H9 (cell line): ENCODE results near the gene CA5A. TPM values are rescaled to one million over a fixed set of nuclear protein-coding genes. Genes with fewer than 3 reads are reported as not detected.

ENCODE experiments used
- DNase-seq: peaks from one replicate; pipeline ENCODE4 v3.0.0-alpha.2; 2017
- H2AFZ ChIP-seq: one replicate; pipeline ENCODE4 v1.6.1; 2013; ENCODE audit warnings: mild to moderate bottlenecking, low read length, control low read depth, moderate library complexity
- H2AK5ac ChIP-seq: 2 replicates; pipeline ENCODE4 v1.6.1; 2013; ENCODE audit warnings: low read length, control low read depth, mixed read lengths; ENCODE audit not compliant: insufficient read length
- H2BK120ac ChIP-seq: one replicate; pipeline ENCODE4 v1.6.1; 2013; ENCODE audit warnings: low read depth, mild to moderate bottlenecking, low read length, control low read depth, inconsistent platforms; ENCODE audit not compliant: poor library complexity, severe bottlenecking
- H2BK12ac ChIP-seq: 2 replicates; pipeline ENCODE4 v1.6.1; 2013; ENCODE audit warnings: low read length, control low read depth, mixed read lengths, low read depth; ENCODE audit not compliant: insufficient read length
- H2BK15ac ChIP-seq: 2 replicates; pipeline ENCODE4 v1.6.1; 2013; ENCODE audit warnings: low read depth, low read length, control low read depth
- H2BK20ac ChIP-seq: one replicate; pipeline ENCODE4 v1.6.1; 2013; ENCODE audit warnings: low read depth, mild to moderate bottlenecking, low read length, control low read depth, inconsistent platforms; ENCODE audit not compliant: poor library complexity, severe bottlenecking
- H2BK5ac ChIP-seq: 2 replicates; pipeline ENCODE4 v1.6.1; 2013; ENCODE audit warnings: low read length, control low read depth, mixed read lengths; ENCODE audit not compliant: insufficient read length
- H3K14ac ChIP-seq: 2 replicates; pipeline ENCODE4 v1.6.1; 2013; ENCODE audit warnings: low read length, control low read depth; ENCODE audit not compliant: insufficient read depth
- H3K18ac ChIP-seq: 2 replicates; pipeline ENCODE4 v1.6.1; 2013; ENCODE audit warnings: low read depth, mild to moderate bottlenecking, mixed read lengths, low read length, control low read depth; ENCODE audit not compliant: insufficient read length
- H3K23ac ChIP-seq: 2 replicates; pipeline ENCODE4 v1.6.1; 2013; ENCODE audit warnings: low read length, control low read depth, mixed read lengths, low read depth; ENCODE audit not compliant: insufficient read length
- H3K23me2 ChIP-seq: 2 replicates; pipeline ENCODE4 v1.6.1; 2013; ENCODE audit warnings: low read depth, mild to moderate bottlenecking, mixed read lengths, low read length, control low read depth; ENCODE audit not compliant: insufficient read length, poor library complexity, severe bottlenecking
- H3K27ac ChIP-seq: 2 replicates; pipeline ENCODE4 v1.5.1; 2013; ENCODE audit warnings: low read length, control low read depth, mixed read lengths, low read depth; ENCODE audit not compliant: insufficient read length
- H3K27me3 ChIP-seq: 2 replicates; pipeline ENCODE4 v1.6.1; 2013; ENCODE audit warnings: low read length, control low read depth, inconsistent platforms; ENCODE audit not compliant: insufficient read depth
- H3K4ac ChIP-seq: 2 replicates; pipeline ENCODE4 v1.6.1; 2013; ENCODE audit warnings: low read depth, mild to moderate bottlenecking, control low read depth, inconsistent platforms, low read length, moderate library complexity
- H3K4me1 ChIP-seq: 2 replicates; pipeline ENCODE4 v1.6.1; 2013; ENCODE audit warnings: low read length, control low read depth, inconsistent platforms; ENCODE audit not compliant: insufficient read depth
- H3K4me2 ChIP-seq: 2 replicates; pipeline ENCODE4 v1.6.1; 2013; ENCODE audit warnings: low read length, control low read depth, mixed read lengths; ENCODE audit not compliant: insufficient read length, insufficient read depth
- H3K56ac ChIP-seq: 2 replicates; pipeline ENCODE4 v1.6.1; 2013; ENCODE audit warnings: low read depth, mild to moderate bottlenecking, mixed read lengths, low read length, control low read depth; ENCODE audit not compliant: insufficient read length
- H3K79me1 ChIP-seq: 2 replicates; pipeline ENCODE4 v1.6.1; 2013; ENCODE audit warnings: low read depth, mild to moderate bottlenecking, moderate library complexity, low read length, control low read depth, inconsistent platforms; ENCODE audit not compliant: insufficient read depth, poor library complexity, severe bottlenecking
- H3K79me2 ChIP-seq: 2 replicates; pipeline ENCODE4 v1.6.1; 2013; ENCODE audit warnings: low read length, control low read depth, inconsistent platforms; ENCODE audit not compliant: insufficient read depth
- H3K9ac ChIP-seq: 2 replicates; pipeline ENCODE4 v1.6.1; 2013; ENCODE audit warnings: low read length, control low read depth, mixed read lengths; ENCODE audit not compliant: insufficient read length; ENCODE audit errors: extremely low read depth
- H3K9me3 ChIP-seq: one replicate; pipeline ENCODE4 v1.6.1; 2013; ENCODE audit warnings: low read depth, low read length, inconsistent platforms; ENCODE audit not compliant: control insufficient read depth
- H3T11ph ChIP-seq: one replicate; pipeline ENCODE4 v1.6.1; 2013; ENCODE audit warnings: mild to moderate bottlenecking, low read length, control low read depth, inconsistent platforms
- H4K20me1 ChIP-seq: one replicate; pipeline ENCODE4 v1.6.1; 2013; ENCODE audit not compliant: control insufficient read depth, insufficient read length, insufficient read depth
- H4K5ac ChIP-seq: 2 replicates; pipeline ENCODE4 v1.6.1; 2013; ENCODE audit warnings: low read depth, mild to moderate bottlenecking, mixed read lengths, low read length, control low read depth; ENCODE audit not compliant: insufficient read length
- H4K8ac ChIP-seq: replicated peaks from 2 replicates; pipeline ENCODE4 v1.6.1; 2013; ENCODE audit warnings: low read length, control low read depth, mixed read lengths, low read depth; ENCODE audit not compliant: insufficient read length
- H4K91ac ChIP-seq: 2 replicates; pipeline ENCODE4 v1.6.1; 2013; ENCODE audit warnings: low read depth, mild to moderate bottlenecking, moderate library complexity, mixed read lengths, low read length, control low read depth; ENCODE audit not compliant: insufficient read length
- H3K27ac Mint-ChIP-seq, 3 experiments: 2 replicates in 2 of 3; 3 replicates in 1 of 3; pipeline ENCODE4 v1.8.0; 2020 to 2021; ENCODE audit warnings: mixed read lengths in 3 of 3, mild to moderate bottlenecking in 1 of 3, moderate library complexity in 1 of 3
- H3K27me3 Mint-ChIP-seq: 2 replicates; pipeline ENCODE4 v1.8.0; 2021; ENCODE audit warnings: low read depth, mild to moderate bottlenecking, moderate library complexity, mixed read lengths
- H3K36me3 Mint-ChIP-seq, 3 experiments: 2 replicates in 2 of 3; 3 replicates in 1 of 3; pipeline ENCODE4 v1.8.0; 2020 to 2021; ENCODE audit warnings: low read depth in 3 of 3, mixed read lengths in 3 of 3; ENCODE audit not compliant: insufficient read depth in 1 of 3
- H3K4me1 Mint-ChIP-seq, 2 experiments: 2 replicates each; pipeline ENCODE4 v1.8.0; 2020; ENCODE audit warnings: mixed read lengths in 2 of 2
- H3K4me3 Mint-ChIP-seq, 2 experiments: 2 replicates in 1 of 2; 3 replicates in 1 of 2; pipeline ENCODE4 v1.8.0; 2020 to 2021; ENCODE audit warnings: mild to moderate bottlenecking in 2 of 2, mixed read lengths in 2 of 2, moderate library complexity in 1 of 2
- H3K9me3 Mint-ChIP-seq, 2 experiments: 2 replicates in 1 of 2; 3 replicates in 1 of 2; pipeline ENCODE4 v1.8.0; 2020; ENCODE audit warnings: mild to moderate bottlenecking in 2 of 2, mixed read lengths in 2 of 2, moderate library complexity in 1 of 2
- WGBS: extraction: QIAGEN DNeasy Blood & Tissue Kit; methylation state at CpG from one replicate; pipeline ENCODE4 v1.1.7; 2013; ENCODE audit warnings: missing lambda C conversion rate, low lambda C conversion rate, mixed read lengths; ENCODE audit not compliant: insufficient read length; ENCODE audit errors: extremely low coverage; 5-methylcytosine and 5-hydroxymethylcytosine counted together
- total RNA-seq: library from RNA; stranded (reverse); gene quantifications from 2 replicates; pipeline ENCODE4 v1.2.1, GENCODE V29; 2021
- TF ChIP-seq, protein P1 (sequence below): fragments of 200-600 bp; sonication (generic); conservative IDR thresholded peaks from 3 replicates; pipeline ENCODE4 v1.8.0; 2021; ENCODE audit warnings: antibody characterized with exemption, mild to moderate bottlenecking

CA5A gene
- total RNA-seq, 1 experiment from 2014 or later: not detected

DNA sequence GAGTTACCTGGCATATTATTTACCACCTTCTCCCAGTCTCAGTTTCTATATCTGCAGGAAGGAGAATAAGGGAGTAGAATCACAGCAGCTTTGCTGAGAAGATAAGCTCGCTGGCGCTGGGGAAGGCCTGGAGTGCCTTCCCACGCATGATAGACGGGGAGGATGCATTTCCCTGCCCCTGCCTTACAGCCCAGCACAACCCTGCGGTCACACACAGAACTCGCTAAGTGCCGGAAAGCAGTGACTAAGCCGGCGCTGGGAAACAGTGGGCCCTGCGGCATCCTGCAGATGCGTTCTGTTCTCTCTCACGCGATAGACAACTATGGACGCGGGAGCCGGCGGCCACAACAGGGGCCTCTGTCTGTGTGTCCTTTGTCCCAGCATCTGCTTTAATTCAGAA is 4.8 kb downstream of the CA5A start:
- Histone ChIP-seq H3K18ac (no peak overlapping the region), H2BK5ac (no peak overlapping the region), H4K20me1 (no peaks in the 10 kb centered on the region), H3K27ac (no peak overlapping the region), H2BK15ac (0 out of 2 replicates have a peak overlapping the region, but pooled peaks have one; percentile 48), H2BK12ac (no peak overlapping the region), H3K4ac (no peak overlapping the region), H3K4me1 (no peaks in the 10 kb centered on the region), H3K56ac (no peak overlapping the region), H3K4me2 (no peak overlapping the region), H3T11ph (no peak overlapping the region), H2AFZ (no peak overlapping the region), H3K23ac (no peak overlapping the region), H4K8ac (no peak overlapping the region), H2BK20ac (no peak overlapping the region), H2AK5ac (no peak overlapping the region), H3K79me1 (no peaks in the 10 kb centered on the region), H3K9ac (no peak overlapping the region), H3K23me2 (no peaks in the 10 kb centered on the region), H3K9me3 (no peaks in the 10 kb centered on the region), H3K79me2 (no peaks in the 10 kb centered on the region), H4K5ac (no peak overlapping the region), H3K27me3 (no peaks in the 10 kb centered on the region), H3K14ac (no peak overlapping the region), H4K91ac (no peak overlapping the region), H2BK120ac (no peak overlapping the region)
- Mint-ChIP-seq H3K9me3 (peaks cover 2 to 3% of the 10 kb centered on the region in 2 experiments; a peak in 3 of 5 replicates), H3K36me3 (no peaks in the 10 kb centered on the region), H3K27me3 (peaks cover 8% of the 10 kb centered on the region), H3K4me1 (peaks cover 3 to 13% of the 10 kb centered on the region in 2 experiments), H3K27ac (no peak overlapping the region), H3K4me3 (no peak overlapping the region)
- no peak for DNase-seq
- no CpG with 5 or more reads among the region's 17 CpGs for WGBS
- TF ChIP-seq, protein P1, sequence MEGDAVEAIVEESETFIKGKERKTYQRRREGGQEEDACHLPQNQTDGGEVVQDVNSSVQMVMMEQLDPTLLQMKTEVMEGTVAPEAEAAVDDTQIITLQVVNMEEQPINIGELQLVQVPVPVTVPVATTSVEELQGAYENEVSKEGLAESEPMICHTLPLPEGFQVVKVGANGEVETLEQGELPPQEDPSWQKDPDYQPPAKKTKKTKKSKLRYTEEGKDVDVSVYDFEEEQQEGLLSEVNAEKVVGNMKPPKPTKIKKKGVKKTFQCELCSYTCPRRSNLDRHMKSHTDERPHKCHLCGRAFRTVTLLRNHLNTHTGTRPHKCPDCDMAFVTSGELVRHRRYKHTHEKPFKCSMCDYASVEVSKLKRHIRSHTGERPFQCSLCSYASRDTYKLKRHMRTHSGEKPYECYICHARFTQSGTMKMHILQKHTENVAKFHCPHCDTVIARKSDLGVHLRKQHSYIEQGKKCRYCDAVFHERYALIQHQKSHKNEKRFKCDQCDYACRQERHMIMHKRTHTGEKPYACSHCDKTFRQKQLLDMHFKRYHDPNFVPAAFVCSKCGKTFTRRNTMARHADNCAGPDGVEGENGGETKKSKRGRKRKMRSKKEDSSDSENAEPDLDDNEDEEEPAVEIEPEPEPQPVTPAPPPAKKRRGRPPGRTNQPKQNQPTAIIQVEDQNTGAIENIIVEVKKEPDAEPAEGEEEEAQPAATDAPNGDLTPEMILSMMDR: no peak
